ENCODE data around the gene EPHB1.

DNA sequence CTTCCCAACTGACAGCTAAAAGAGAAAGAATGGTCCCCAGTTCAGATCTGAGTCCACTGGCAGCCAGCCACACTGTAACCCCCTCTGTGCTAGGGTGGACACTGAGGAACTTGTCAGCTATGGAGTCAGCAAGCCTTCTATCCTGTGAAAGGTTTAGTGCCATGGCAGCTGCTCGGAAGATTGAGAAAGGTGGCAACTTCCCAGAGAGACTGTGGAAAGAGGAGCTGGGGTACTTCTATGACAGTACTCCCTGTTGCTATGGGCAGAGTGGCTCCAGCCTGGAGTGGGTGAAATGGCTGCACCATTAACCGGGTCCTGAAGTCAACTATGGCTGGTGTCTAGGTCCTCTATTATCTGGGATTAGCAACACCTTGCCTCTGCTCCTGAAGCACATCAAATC, 447.2 kb downstream of the EPHB1 start:
- TF ChIP-seq, protein P1, sequence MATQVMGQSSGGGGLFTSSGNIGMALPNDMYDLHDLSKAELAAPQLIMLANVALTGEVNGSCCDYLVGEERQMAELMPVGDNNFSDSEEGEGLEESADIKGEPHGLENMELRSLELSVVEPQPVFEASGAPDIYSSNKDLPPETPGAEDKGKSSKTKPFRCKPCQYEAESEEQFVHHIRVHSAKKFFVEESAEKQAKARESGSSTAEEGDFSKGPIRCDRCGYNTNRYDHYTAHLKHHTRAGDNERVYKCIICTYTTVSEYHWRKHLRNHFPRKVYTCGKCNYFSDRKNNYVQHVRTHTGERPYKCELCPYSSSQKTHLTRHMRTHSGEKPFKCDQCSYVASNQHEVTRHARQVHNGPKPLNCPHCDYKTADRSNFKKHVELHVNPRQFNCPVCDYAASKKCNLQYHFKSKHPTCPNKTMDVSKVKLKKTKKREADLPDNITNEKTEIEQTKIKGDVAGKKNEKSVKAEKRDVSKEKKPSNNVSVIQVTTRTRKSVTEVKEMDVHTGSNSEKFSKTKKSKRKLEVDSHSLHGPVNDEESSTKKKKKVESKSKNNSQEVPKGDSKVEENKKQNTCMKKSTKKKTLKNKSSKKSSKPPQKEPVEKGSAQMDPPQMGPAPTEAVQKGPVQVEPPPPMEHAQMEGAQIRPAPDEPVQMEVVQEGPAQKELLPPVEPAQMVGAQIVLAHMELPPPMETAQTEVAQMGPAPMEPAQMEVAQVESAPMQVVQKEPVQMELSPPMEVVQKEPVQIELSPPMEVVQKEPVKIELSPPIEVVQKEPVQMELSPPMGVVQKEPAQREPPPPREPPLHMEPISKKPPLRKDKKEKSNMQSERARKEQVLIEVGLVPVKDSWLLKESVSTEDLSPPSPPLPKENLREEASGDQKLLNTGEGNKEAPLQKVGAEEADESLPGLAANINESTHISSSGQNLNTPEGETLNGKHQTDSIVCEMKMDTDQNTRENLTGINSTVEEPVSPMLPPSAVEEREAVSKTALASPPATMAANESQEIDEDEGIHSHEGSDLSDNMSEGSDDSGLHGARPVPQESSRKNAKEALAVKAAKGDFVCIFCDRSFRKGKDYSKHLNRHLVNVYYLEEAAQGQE (IDR thresholded peaks at IDR 0.05; ENCODE audit: low read depth), result no peak
- TF ChIP-seq, protein P2, sequence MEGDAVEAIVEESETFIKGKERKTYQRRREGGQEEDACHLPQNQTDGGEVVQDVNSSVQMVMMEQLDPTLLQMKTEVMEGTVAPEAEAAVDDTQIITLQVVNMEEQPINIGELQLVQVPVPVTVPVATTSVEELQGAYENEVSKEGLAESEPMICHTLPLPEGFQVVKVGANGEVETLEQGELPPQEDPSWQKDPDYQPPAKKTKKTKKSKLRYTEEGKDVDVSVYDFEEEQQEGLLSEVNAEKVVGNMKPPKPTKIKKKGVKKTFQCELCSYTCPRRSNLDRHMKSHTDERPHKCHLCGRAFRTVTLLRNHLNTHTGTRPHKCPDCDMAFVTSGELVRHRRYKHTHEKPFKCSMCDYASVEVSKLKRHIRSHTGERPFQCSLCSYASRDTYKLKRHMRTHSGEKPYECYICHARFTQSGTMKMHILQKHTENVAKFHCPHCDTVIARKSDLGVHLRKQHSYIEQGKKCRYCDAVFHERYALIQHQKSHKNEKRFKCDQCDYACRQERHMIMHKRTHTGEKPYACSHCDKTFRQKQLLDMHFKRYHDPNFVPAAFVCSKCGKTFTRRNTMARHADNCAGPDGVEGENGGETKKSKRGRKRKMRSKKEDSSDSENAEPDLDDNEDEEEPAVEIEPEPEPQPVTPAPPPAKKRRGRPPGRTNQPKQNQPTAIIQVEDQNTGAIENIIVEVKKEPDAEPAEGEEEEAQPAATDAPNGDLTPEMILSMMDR (IDR thresholded peaks at IDR 0.05 in 2 of 3, conservative IDR thresholded peaks at IDR 0.05 in 1 of 3; ENCODE audit: borderline replicate concordance in 1 of 3, insufficient read depth in 1 of 3, low read depth in 2 of 3, low read length in 2 of 3), result no peak
- TF ChIP-seq, protein P3, sequence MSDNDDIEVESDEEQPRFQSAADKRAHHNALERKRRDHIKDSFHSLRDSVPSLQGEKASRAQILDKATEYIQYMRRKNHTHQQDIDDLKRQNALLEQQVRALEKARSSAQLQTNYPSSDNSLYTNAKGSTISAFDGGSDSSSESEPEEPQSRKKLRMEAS (IDR thresholded peaks at IDR 0.05), result no peak
- no peak for TF ChIP-seq POLR2A (IDR thresholded peaks at IDR 0.05; ENCODE audit: borderline replicate concordance, extremely low read depth, insufficient read depth, insufficient read length)
- no peak for TF ChIP-seq EZH2phosphoT487 (IDR thresholded peaks at IDR 0.05; ENCODE audit: borderline replicate concordance)

All from HCT116 (cell line).